HG03135 (cell line): Measurements from ENCODE around the gene RXRB.

Experiments used
- ATAC-seq: cut with Tn5 transposase; IDR thresholded peaks from one replicate; pipeline ENCODE4 v1.9.1; 2021; ENCODE audit warnings: mild to moderate bottlenecking, moderate library complexity; ENCODE audit not compliant: unreplicated experiment

The RXRB gene

DNA sequence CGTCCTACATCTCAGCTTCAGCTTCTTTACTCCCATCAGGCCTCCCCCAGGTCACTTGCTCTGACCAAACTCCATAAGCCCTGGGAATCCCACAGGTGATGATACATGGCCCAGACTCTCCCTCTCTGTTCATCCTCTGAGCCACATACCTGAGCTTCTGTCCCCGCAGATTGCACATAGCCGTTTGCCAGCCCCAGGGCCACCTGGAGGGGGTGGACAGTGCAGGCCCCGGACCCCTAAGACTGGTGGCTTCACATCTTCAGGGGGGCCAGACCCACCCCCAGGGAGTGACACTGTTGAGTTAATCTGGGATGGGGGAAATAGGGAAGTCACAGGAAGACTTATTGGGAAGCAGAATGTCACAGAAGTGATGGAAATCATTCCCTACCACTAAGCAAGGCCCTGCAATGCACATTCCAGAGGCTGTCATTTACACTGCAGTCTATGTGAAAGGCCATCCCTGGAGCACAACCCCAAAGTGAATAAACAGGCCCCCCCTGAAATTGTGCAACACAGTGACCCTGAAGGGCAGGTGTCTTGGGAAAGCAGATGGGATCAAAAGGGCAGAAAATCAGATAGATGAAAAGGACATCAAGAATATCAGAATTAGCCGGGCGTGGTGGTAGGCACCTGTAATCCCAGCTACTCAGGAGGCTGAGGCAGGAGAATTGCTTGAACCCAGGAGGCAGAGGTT is 2.2 kb downstream of the RXRB start:
- ATAC-seq: no peak

DNA sequence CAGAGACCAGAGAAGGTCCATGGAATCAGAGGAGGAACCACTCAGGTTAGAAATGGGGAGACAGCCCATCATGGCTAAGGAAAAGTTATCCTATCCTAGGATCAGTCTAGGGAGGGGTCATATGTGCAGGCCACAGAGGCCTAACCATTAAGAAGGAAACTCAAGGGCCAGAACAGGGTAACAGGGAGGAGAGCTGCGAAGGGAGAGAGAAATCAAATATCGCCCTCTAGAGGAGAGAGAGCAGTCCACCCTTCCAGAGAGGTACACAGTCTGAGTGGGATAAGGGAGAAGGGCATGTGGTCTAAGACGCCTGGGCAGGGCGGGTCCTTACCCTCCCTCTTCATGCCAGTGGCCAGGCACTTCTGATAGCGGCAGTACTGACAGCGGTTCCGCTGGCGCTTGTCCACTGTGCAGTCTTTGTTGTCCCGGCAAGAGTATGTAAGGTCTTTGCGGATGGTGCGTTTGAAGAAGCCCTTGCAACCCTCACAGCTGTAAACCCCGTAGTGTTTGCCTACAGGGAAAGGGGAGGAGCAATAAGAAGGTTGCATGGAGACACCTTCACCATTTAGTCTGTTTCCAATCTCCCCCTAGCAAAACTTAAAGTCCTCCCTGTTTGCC is 2.9 kb downstream of the RXRB start:
- ATAC-seq: no peak

DNA sequence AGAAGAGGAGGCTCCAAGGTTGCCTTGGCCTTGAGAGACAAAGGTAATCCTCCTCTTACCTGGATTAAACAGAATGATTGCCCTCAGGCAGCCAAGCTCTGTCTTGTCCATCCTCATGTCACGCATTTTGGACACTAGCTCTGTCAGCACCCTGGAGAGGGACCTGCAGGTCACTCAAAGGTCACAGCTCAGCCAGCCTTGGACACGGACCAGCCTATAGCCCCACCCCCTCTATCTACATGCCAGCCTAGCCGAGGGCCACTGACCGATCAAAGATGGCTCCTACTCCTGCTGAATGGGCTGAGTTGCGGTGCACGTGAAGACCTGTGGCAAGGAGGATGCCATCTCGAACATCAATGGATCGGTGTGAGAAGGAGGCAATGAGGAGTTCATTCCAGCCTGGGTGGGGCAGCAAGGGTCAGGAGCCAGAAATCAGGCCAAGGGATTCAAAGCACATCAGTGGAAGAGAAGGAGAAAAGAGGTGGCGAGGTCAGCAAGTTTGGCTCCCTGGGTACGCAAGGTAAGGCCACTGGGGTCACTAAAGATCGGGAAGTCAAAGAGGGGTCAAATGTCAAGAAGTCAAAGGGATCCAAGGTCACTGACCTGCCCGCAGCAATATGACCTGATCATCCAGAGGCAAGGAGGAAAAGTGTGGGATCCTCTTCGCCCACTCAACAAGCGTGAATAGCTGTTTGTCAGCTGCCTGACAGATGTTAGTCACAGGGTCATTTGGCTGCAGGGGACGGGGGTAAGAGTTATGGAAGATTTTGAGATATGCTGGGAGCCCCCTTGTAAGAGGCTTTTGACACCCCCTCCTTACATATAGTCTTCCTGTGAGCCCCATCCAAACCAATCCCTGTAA is 4.9 kb downstream of the RXRB start:
- ATAC-seq: no peak

DNA sequence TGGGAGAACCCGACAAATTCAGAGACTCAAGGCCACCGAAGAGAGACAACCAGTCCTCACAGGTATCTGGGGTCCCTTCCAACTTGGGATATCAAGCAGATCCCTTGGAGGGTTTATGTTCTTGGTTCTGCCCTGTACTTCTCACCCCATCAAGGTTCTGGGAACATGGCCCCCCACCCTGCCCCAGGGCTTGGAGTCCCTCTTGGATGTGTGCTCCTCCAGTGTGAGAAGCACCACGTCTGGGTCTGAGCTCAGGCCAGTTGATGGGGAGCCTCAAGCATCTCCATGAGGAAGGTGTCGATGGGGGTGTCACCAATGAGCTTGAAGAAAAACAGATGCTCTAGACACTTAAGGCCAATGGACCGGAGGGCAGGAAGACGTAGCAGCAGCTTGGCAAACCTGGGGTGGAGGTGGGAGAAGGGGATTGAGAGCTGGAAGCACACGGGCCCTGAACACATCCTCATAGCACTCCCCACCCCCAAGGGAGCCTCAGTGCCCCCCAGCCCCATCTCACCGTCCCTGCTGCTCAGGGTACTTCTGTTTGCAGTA is 6.0 kb downstream of the RXRB start:
- no peak for ATAC-seq

DNA sequence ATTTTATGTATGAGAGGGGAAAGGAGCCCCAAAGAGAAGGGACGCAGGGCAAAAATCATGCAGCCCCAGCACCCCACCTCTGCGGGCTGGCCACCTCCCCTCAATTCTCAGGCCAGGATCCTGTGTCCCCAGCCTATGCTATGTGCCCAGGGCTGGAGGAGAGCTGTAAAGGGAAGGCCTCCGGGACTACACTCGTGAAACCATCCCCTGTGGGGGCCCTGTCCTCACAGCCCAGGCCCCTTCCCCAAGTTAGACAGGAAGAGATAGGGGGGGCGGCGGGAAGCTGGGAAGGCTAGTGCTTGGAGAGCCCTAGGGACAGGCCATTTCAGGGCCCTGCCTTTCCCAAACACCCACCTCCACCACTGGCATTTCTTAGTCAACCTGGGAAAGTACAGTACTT is 6.8 kb downstream of the RXRB start:
- no peak for ATAC-seq

DNA sequence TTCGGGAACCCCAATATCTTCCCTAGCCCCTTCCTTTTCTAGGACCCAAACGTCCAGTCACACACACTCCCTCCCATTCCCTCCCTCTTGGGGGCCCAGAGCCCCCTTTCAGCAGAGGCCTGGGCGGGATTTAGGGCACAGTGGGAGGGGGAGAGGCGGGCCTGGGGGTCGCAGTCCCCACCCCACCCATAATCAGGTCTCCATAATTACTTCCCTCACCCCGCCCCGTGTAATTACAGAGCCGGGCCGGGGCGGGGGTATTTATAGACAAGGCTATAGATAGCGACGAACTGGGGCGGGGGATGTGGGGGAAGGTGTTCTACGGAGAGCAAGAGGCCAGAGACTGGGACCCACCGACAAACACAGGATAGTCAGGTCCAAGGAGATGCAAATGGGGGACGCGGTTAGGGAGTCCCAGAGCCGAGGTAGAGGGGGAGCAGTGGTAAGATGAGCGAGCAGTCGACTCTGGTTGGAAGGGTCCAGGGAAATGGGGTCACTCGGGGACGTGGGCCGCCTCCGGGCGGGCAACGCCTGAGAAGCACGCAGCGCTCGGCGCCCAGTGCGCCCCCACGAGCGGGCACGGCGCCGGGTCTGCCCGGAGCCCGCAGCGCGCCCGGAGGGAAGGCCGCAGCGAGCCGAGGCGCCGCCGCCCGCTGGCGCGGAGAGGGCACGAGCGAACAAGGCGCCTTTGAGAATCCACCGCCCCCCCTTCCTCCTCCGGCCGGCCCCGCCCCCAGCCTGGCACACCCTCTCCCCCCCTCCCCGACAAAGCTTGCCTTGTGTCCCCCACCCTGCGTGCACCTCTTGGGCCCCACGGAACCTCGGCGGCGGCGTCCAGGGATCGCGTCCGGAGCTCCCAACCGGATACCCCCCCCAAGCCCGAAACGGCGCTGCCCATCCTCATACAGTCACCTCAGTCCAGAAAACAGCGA is 7.5 kb downstream of the RXRB start:
- ATAC-seq: no peak

DNA sequence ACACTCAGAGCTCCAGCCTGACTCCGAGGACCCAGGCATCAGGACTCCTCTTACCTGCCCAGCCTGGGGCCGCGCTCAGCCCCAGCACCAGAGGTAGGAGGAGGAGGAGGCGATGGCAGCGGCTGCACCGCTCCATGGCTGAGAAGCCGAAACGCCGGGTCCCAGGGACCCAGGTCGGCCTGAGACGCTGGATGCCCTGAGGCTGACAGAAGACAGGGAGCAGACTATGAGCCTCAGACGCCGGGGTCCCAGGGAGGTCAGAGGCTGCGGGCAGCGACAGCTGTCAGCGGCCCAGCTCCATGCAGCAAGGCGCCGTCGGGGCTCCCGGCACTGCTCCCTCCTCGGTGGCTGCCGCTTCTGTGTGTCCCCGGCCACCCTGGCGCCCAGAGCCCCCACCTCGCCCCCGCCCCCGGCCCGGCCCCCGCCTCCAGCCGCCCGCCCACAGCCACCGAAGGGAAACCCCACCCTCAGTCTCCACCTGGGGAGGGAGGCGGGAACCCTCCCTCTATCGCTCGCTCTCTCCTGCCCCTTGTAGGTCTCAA is 8.3 kb downstream of the RXRB start, which contains the start of gene COL11A2:
TSS of gene COL11A2 (minus strand) at position 363 of the 542 bp plus-strand sequence. CDS start at position 136, 227 bp downstream.
- ATAC-seq: no peak

DNA sequence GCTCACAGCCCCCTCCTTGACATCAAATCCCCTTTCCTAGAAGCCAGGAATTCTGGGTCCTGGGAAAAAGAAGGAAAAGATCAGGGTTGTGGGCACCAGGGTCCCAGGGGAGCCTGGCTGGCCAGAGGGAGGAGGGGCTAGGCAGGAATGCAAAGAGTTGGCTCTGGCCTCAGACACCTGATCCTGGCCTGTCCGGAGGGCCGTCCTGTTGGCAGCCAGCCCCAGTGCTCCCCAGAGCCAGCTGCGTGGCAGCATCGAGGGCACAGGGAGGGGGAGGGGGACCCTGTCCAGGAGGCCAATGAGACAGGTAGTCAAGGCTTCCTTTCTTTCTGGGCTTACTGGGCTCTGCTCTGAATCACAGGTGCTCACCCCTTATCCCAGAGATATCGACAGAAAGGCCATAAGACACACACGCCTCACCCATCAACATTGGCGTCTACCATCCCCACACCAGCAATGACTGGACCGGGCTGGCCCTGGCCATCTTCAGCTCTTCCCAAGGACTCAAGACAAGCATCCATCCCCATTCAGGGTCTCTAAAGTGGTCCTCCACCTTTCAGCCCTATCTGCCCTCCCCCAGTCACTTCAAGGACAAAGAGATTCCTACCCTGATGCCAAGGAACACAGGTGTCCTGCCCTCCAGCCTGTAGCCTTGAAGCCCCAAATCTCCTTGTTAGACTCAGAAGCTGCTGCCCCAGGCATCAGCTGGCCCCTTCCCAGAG is 8.9 kb downstream of the RXRB start:
- no peak for ATAC-seq

DNA sequence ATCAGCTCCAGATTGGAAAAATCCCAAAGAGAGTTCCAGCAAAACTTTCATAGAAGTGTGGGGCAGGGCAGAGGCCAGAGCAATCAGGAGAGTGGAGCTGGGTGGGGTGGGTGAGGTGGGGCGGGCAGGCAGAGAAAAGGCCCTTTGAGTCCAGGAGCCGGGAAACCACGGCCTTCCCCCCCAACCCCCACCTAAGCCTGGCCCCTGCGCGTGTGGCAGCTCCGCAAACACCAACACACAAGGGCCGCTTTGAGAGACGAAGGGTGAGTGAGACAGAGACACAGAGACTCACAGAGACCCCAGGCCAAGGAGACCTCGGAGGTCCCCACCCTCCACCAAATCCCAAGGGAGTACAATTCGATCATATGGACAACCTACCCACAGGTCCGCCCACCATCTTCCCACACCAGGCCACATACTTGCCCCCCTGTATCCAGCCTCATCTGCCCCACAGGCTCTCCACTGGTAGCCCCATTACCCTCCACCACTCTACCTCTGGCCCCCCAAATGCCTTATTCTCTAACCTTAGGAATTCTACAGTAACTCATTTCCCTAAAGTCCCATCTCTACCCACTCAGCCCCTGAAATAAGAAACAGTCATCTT is 9.9 kb downstream of the RXRB start:
- no peak for ATAC-seq

DNA sequence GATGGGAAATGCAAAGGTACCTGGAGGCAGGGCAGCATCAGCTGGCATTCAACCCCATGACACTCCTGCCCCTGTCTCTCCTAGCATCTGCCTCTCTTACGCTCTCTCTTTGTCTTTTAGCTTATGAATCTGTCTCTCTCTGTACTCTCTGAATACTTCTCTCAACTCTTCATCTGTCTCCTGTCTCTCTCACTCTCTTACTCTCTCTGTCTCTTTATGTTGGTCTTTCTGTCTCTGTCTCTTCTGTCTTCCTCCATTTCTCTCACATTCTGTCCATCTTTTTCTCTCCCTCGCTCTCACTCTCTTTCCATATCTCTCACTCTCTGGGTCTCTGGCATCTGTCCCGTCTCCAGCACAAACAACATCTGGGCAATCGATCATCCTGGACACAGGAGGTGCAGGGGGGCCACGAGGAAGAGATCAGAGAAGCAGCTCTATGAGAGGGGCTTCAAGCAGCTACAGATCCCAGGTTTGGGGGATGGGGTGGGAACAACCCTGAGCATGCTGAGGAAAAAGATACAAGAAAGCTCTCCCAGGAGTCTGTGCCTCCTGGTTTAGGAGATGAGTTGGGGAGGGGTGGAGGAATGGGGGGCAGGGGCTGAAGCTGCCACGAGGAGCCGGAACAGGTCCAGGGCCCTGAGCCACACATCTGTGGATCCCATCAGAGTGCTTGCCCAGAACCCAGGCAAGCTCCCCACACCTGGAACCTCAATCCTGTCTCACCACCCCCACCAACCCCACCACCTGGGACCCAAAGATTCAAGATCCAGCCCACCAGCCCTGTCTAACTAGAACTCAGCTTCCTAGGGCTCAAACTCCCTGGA is 10.6 kb downstream of the RXRB start:
- ATAC-seq: no peak

DNA sequence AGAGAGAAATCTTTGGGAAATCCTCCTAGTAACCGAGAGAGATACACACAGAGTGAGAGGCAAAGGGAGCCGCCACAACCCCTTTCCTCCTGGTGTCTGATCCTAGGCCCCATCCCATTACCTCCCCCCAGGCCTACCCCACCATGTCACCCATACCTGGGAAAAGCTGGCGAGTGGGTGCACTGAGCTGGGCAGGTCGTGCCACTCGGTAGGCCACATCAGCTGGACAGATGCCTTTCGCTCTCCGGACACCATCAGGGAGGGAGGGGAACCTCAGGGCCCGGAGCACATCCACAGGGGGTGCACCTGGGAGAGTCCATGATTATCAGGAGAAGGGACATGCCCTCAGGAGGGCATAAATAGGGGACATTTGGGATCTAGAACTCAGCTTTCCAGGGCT is 11.3 kb downstream of the RXRB start:
- no peak for ATAC-seq

DNA sequence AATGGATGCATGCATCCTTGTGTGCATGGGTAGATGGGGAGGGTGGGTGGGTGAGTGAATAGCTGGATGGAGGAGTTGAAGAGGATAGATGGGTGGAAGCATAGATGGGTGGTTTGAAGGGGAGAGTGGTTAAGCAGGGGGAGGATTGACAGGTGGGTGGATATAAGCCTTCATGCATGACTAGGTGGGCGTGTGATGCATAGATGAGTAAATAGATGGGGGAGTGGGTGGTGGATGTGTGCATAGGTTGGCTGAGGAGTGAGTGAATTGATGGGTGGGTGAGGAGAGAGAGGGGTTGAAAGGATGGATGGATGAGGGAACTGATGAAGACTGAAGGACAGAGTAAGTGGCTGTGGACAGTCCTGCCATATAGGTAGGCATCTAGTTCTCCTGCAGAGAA is 12.7 kb downstream of the RXRB start:
- ATAC-seq: no peak

DNA sequence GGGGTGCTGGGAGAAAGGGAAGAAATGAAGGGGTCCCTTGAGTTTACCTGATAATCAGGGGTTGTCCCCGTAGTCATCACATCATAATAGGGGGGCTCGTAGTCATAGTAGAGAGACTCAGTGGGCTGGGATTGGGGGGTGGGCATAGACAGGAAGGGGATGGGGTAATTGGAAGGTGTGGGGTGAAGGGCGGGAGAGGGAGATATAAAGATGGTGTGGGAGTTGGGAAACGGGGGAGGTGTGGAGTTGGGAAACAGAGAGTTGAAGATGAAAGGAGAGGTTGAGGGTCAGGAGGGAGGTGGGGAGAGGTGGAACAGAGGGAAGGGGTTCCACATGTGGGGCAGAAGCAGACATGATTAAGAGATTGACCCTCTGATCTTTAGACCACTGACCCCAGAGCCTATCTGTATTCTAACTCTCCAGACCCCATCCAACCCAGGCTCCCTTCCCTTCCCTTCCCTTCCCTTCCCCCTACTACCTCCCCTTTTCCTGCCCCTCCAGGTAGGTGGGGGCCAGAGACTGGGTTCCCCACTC is 14.7 kb downstream of the RXRB start:
- ATAC-seq: no peak

DNA sequence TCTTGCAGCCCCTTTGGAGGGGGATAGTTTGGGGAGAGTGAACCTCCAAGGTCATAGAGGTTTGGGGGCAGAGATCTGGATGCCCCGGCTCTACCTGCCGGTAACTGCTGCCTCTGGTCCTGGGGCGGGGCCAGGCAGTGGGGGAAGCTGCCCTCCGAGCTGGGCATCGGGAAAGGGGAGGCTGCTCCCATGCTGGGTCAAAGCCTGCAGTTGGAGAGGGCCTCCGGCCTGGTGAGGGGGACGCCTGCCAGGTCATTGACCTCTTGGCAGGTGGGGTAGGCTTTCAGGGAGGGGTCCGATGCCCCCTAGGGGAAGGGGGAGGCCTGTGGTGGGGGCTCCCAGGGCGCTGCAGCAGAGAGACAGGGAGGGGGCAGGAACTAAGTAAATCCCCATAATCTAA is 15.3 kb downstream of the RXRB start:
- no peak for ATAC-seq

DNA sequence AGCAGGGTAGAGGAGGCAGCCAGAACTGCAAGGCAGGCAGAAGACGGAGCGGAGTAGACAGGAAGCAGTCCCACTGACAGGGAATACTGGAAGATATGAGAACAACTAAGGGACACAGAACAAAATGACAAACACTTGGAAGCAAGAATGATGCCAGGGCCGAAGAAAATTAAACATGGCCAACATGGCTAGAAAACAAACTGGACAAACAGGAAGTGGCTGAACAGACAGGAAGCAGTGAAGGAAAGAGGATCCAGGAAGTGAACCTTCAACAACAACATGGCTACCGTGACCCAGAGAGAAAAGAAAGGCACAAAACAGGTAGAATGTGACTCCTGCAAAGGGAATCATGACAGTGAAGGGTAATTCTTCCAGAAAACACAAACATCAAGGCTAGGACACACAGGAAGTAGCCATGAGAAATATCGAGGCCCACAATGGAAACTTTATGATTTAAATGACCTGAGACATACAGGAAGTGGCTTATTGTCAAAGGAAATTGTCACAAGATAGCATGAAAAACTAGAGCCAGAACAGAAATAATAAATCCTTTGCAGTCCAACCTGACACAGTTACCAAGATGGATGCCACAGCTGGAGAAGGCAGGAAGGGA is 17.3 kb downstream of the RXRB start:
- ATAC-seq: no peak

DNA sequence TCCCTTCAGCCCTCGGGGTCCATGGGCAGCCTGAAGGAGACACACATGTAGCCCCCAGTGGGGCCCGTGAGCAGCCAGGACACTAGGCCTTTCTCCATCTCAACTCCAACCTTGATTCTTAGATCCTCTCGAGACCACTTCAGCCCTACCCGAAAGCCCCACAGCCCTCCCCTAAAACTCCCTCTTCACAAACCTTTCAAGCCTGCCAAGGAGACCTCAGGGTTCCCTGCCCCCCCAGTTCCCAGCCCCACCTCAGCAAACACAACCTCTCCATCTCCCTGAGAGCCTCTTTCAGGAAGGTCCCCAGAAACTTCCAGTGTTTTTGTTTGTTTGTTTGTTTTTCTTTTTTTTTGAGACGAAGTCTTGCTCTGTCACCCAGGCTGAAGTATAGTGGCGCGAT is 19.3 kb downstream of the RXRB start:
- ATAC-seq: no peak

DNA sequence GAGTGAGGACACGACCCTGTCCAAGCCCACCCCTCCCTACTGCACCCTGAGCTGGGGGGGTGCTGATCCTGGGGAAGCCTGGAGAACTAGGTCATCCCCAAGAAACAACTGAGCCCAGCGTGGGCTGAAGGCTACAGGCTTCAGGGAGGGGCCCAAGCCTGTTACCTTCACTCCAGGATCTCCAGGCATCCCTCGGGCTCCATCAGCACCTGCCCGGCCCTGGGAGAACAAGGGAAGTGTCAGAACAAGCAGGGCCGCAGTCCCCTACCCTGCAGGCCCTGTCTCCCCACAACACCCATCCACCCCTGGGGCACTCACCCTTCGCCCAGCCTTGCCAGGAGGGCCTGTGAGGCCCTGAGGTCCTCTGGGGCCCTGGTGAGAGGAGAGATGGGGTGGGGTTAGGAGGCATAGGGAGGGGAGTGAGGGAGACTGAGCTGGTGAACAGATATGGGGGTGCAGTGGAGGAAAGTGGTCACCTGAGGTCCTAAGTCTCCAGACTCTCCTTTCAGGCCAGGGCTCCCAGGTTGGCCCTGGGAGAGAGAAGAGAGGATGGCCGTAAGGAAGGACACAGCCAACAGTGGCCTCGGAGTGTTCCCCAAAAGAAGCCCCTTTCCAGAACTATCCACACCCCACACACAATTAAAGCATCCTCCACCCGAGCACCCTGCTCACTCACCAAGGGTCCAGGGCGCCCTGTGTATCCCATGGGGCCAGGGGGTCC is 21.6 kb downstream of the RXRB start:
- ATAC-seq: no peak
